ENCODE data around the gene ST8SIA4.

Gene ST8SIA4

DNA sequence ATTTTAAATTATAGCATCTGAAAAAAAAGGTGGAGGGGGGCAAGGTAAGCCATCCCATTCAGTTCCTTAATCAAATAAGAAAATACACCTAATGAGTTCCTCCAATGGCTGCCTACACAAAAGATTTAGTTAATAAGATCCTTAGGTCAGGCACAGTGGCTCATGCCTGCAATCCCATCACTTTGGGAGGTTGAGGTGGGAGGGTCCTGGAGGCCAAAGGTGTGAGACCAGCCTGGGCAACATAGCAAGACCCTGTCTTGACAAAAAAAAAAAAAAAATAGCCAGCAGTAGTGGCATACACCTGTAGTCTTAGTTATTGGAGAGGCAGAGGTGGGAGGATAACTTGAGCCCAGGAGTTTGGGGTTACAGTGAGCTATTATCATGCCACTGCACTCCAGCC lies 78.4 kb downstream of the ST8SIA4 start:
- H3K4me1 ChIP-seq (ENCODE audit: insufficient read depth, low read length) = no peaks in the 10 kb centered on the region
- no peak overlapping the region for H3K4me3 ChIP-seq (ENCODE audit: low read depth in 1 of 2, low read length in 2 of 2)
- H3K27ac ChIP-seq (ENCODE audit: low read depth, low read length) = no peak overlapping the region
- H3K36me3 ChIP-seq (ENCODE audit: insufficient read depth, low read length) = no peaks in the 10 kb centered on the region
- H3K9me3 ChIP-seq (ENCODE audit: low read length) = no peaks in the 10 kb centered on the region
- H3K9ac ChIP-seq (ENCODE audit: low read length) = no peak overlapping the region
- no peaks in the 10 kb centered on the region for H3K27me3 ChIP-seq (ENCODE audit: control insufficient read depth in 1 of 2, insufficient read depth in 2 of 2, low read length in 2 of 2)

DNA sequence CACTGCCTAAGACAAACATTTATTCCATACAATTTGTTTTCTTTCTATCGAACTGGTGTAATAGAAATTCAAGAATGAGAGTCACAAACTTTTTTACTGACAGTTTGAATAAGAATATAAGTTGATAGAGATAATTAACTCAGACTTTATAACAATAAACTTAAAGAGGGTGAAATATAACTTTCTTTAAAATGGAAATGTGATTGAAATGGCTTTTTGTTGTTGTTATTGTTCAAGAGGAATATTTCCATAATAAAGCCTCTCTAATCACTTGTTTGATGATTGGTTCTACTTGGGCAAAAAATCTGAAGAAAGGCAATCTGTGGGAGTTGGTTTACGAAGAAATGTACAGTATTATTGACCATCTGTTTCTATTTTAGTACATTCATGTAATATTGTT lies 79.3 kb downstream of the ST8SIA4 start:
- no peaks in the 10 kb centered on the region for H3K36me3 ChIP-seq (ENCODE audit: insufficient read depth, low read length)
- no peaks in the 10 kb centered on the region for H3K27me3 ChIP-seq (ENCODE audit: control insufficient read depth in 1 of 2, insufficient read depth in 2 of 2, low read length in 2 of 2)
- no peak overlapping the region for H3K9ac ChIP-seq (ENCODE audit: low read length)
- H3K4me1 ChIP-seq (ENCODE audit: insufficient read depth, low read length) = no peaks in the 10 kb centered on the region
- H3K4me3 ChIP-seq (ENCODE audit: low read depth in 1 of 2, low read length in 2 of 2) = no peak overlapping the region
- H3K27ac ChIP-seq (ENCODE audit: low read depth, low read length) = no peak overlapping the region
- no peaks in the 10 kb centered on the region for H3K9me3 ChIP-seq (ENCODE audit: low read length)

DNA sequence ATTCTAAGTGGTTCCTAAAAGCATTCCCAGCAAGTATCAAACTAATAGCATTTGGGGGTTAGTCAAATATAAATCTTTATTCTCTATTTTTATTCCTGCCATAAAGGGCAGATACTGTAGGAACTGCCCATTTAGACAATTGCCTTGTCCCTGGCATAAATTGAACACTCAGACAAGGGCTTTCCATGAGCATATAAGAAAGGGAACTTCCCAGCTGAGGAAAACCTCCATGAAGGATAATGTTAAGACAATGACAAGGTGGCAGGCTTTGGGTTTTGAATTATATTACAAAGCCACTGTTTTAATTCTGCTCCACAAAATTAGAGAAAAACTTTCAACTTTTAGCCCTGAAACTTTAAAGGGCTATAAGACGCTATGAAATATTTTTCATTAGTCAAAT lies 81.3 kb downstream of the ST8SIA4 start:
- Histone ChIP-seq H3K4me1 (ENCODE audit: insufficient read depth, low read length) (no peaks in the 10 kb centered on the region), H3K9me3 (ENCODE audit: low read length) (no peaks in the 10 kb centered on the region), H3K36me3 (ENCODE audit: insufficient read depth, low read length) (no peaks in the 10 kb centered on the region), H3K9ac (ENCODE audit: low read length) (no peak overlapping the region), H3K4me3 (ENCODE audit: low read depth in 1 of 2, low read length in 2 of 2) (no peak overlapping the region), H3K27me3 (ENCODE audit: control insufficient read depth in 1 of 2, insufficient read depth in 2 of 2, low read length in 2 of 2) (no peaks in the 10 kb centered on the region), H3K27ac (ENCODE audit: low read depth, low read length) (no peak overlapping the region)

DNA sequence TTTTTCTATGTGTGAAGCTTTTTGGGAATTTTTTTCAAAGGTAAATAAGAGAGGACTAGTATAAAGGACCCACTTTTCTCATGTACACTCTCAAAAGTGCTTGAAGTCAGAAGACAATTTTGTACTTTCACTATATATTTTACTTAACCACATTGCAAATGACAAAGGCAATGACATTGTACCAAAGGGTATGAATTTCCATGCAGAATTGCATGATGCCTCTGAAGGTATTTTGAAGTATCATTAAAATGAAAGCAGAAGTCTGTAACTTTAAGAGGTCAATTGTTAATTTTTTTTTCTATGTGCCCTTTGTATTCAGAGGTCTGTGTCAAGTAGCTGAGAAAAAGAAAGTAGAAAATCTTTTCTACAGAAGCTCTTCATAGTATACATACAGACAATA lies 84.7 kb downstream of the ST8SIA4 start:
- no peaks in the 10 kb centered on the region for H3K27me3 ChIP-seq (ENCODE audit: control insufficient read depth in 1 of 2, insufficient read depth in 2 of 2, low read length in 2 of 2)
- no peak overlapping the region for H3K9ac ChIP-seq (ENCODE audit: low read length)
- no peak overlapping the region for H3K27ac ChIP-seq (ENCODE audit: low read depth, low read length)
- no peaks in the 10 kb centered on the region for H3K36me3 ChIP-seq (ENCODE audit: insufficient read depth, low read length)
- H3K9me3 ChIP-seq (ENCODE audit: low read length) = no peaks in the 10 kb centered on the region
- H3K4me3 ChIP-seq (ENCODE audit: low read depth in 1 of 2, low read length in 2 of 2) = no peak overlapping the region
- H3K4me1 ChIP-seq (ENCODE audit: insufficient read depth, low read length) = no peaks in the 10 kb centered on the region

DNA sequence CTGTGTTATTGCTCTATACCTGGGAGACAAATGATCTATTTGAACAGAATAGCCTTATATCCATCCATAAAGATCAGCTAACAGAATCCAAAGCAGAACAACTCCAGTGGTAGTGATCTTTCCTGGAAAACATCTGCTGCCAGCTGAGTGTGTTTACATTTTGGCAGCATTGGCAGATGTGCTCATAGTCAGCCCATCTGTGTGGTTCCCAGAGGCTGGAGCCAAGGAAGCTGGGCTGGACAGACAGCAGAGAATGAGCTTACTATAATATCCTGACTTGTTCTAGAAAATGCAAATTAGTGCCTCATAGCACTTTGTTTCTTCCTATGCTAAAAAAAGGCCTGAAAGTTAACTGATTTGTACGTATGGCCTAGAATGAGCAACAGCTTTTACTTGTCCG lies 99.7 kb downstream of the ST8SIA4 start:
- H3K9me3 ChIP-seq (ENCODE audit: low read length) = no peaks in the 10 kb centered on the region
- H3K9ac ChIP-seq (ENCODE audit: low read length) = no peak overlapping the region
- no peak overlapping the region for H3K4me3 ChIP-seq (ENCODE audit: low read depth in 1 of 2, low read length in 2 of 2)
- no peaks in the 10 kb centered on the region for H3K27me3 ChIP-seq (ENCODE audit: control insufficient read depth in 1 of 2, insufficient read depth in 2 of 2, low read length in 2 of 2)
- H3K36me3 ChIP-seq (ENCODE audit: insufficient read depth, low read length) = no peaks in the 10 kb centered on the region
- H3K27ac ChIP-seq (ENCODE audit: low read depth, low read length) = no peak overlapping the region
- no peaks in the 10 kb centered on the region for H3K4me1 ChIP-seq (ENCODE audit: insufficient read depth, low read length)

DNA sequence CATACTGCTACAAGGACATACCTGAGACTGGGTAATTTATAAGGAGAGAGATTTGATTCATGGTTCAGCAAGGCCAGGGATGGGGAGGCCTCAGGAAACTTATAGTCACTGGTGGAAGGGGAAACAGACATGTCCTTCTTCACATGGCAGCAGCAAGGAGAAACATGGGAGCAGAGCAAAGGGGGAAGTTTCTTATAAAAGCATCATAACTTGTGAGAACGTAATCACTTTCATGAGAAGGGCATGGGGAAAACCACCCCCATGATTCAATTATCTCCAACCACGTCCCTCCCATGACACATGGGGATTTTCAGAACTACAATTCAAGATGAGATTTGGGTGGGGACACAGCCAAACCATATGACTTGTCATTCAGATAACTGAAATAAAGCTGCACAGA lies 100.9 kb downstream of the ST8SIA4 start:
- no peaks in the 10 kb centered on the region for H3K4me1 ChIP-seq (ENCODE audit: insufficient read depth, low read length)
- H3K9ac ChIP-seq (ENCODE audit: low read length) = no peak overlapping the region
- no peak overlapping the region for H3K27ac ChIP-seq (ENCODE audit: low read depth, low read length)
- no peaks in the 10 kb centered on the region for H3K36me3 ChIP-seq (ENCODE audit: insufficient read depth, low read length)
- H3K4me3 ChIP-seq (ENCODE audit: low read depth in 1 of 2, low read length in 2 of 2) = no peak overlapping the region
- H3K9me3 ChIP-seq (ENCODE audit: low read length) = no peaks in the 10 kb centered on the region
- no peaks in the 10 kb centered on the region for H3K27me3 ChIP-seq (ENCODE audit: control insufficient read depth in 1 of 2, insufficient read depth in 2 of 2, low read length in 2 of 2)

DNA sequence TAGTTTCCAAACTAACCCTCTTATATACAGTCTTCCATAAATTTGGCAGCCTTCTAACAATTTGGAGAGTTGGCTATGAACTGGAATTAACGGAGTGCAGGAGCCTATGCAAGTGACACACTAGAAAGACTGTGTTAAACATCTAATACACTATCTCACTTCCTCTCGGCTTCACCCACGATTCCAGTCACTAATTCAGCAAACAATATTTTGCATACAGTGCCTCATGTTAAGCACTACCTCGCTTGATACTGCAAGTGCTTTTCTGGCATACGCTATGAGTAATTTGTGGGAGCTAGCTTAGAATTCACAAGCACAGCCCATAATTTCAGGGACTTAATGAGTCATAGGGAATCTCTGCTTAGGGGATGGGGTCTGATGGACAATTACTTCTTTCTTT lies 102.5 kb downstream of the ST8SIA4 start:
- no peak overlapping the region for H3K4me3 ChIP-seq (ENCODE audit: low read depth in 1 of 2, low read length in 2 of 2)
- H3K27me3 ChIP-seq (ENCODE audit: control insufficient read depth in 1 of 2, insufficient read depth in 2 of 2, low read length in 2 of 2) = no peaks in the 10 kb centered on the region
- H3K27ac ChIP-seq (ENCODE audit: low read depth, low read length) = no peak overlapping the region
- no peaks in the 10 kb centered on the region for H3K4me1 ChIP-seq (ENCODE audit: insufficient read depth, low read length)
- H3K36me3 ChIP-seq (ENCODE audit: insufficient read depth, low read length) = no peaks in the 10 kb centered on the region
- H3K9me3 ChIP-seq (ENCODE audit: low read length) = no peaks in the 10 kb centered on the region
- H3K9ac ChIP-seq (ENCODE audit: low read length) = no peak overlapping the region

DNA sequence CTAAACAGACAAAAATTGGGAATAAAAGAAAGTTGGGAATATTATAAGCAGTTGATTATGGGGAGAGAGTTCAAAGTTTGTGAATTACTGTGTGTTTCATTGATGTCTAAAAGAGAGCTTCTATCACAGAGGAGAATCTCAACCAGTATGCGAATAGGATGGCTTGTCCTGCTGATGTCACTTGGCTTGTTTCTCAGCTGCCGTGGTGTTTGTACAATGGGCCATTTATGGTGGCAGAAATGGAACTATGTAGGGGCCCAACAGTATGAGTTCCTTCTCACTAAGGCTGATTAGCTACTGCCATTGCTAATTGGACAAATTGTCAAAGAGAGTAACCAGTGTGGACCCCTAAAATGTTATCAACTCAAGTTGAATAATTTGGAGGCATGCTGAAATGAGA lies 103.9 kb downstream of the ST8SIA4 start:
- Histone ChIP-seq H3K9ac (ENCODE audit: low read length) (no peak overlapping the region), H3K4me1 (ENCODE audit: insufficient read depth, low read length) (no peaks in the 10 kb centered on the region), H3K9me3 (ENCODE audit: low read length) (no peaks in the 10 kb centered on the region), H3K27ac (ENCODE audit: low read depth, low read length) (no peak overlapping the region), H3K4me3 (ENCODE audit: low read depth in 1 of 2, low read length in 2 of 2) (no peak overlapping the region), H3K27me3 (ENCODE audit: control insufficient read depth in 1 of 2, insufficient read depth in 2 of 2, low read length in 2 of 2) (no peaks in the 10 kb centered on the region), H3K36me3 (ENCODE audit: insufficient read depth, low read length) (no peaks in the 10 kb centered on the region)

DNA sequence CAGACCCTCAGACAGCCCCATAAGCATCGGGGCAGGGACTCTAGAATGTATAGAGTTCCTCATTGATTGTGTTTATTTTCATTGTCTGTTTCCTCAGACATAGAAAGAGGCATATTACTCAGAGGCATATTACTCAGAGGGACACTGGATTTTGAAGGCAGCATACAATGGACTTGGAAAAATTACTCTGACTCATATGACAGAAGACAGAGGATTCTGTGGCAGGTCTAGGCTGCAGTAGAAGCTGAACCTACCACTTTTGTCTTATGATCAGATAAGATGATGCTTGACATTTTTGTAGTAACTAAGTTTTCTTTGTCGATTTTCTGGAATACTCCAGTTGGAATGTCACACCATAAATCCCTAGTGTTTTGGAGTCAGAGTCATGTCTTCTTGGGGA lies 105.2 kb downstream of the ST8SIA4 start:
- H3K27ac ChIP-seq (ENCODE audit: low read depth, low read length) = no peak overlapping the region
- no peak overlapping the region for H3K4me3 ChIP-seq (ENCODE audit: low read depth in 1 of 2, low read length in 2 of 2)
- H3K36me3 ChIP-seq (ENCODE audit: insufficient read depth, low read length) = no peaks in the 10 kb centered on the region
- H3K27me3 ChIP-seq (ENCODE audit: control insufficient read depth in 1 of 2, insufficient read depth in 2 of 2, low read length in 2 of 2) = no peaks in the 10 kb centered on the region
- H3K4me1 ChIP-seq (ENCODE audit: insufficient read depth, low read length) = no peaks in the 10 kb centered on the region
- no peak overlapping the region for H3K9ac ChIP-seq (ENCODE audit: low read length)
- H3K9me3 ChIP-seq (ENCODE audit: low read length) = no peaks in the 10 kb centered on the region

DNA sequence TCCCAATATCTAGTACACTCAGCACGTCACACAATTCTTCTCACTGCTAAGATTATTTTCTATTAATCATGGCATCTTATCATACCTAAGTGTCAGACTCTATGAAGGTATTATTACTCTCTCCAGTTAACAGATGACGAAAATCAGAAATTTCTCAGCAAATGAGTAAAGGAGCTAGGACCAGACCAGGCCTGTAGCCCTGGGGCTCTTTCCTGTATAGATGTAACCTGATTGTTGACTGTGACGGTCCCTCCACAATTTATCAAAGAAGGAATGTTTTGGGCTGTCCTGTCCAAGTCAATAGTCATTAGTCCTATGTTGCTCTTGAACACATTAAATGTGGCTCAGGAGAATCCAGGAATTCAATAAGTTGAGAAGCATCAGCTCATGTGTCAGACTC lies 106.2 kb downstream of the ST8SIA4 start:
- no peaks in the 10 kb centered on the region for H3K4me1 ChIP-seq (ENCODE audit: insufficient read depth, low read length)
- H3K27ac ChIP-seq (ENCODE audit: low read depth, low read length) = no peak overlapping the region
- no peak overlapping the region for H3K9ac ChIP-seq (ENCODE audit: low read length)
- H3K9me3 ChIP-seq (ENCODE audit: low read length) = no peaks in the 10 kb centered on the region
- no peaks in the 10 kb centered on the region for H3K36me3 ChIP-seq (ENCODE audit: insufficient read depth, low read length)
- H3K4me3 ChIP-seq (ENCODE audit: low read depth in 1 of 2, low read length in 2 of 2) = no peak overlapping the region
- H3K27me3 ChIP-seq (ENCODE audit: control insufficient read depth in 1 of 2, insufficient read depth in 2 of 2, low read length in 2 of 2) = no peaks in the 10 kb centered on the region

DNA sequence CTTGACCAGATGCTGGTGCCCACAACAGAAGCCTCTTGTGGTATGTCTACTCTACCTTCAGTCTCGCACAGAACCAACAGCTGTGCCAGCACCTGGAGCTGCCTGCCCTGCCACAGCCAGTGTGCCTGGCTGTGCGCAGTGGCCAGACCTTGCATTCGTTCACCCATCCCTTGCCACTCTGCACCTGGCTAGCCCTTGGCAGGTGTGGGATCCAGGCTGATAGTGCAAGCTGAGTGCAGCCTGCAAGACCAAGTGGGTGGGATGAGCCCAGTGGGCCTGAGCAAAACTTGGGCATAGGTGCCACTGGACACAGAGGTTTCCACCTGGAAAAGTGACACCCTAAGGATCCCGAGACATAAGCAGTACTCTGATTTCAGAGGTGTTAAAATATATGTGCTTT lies 108.2 kb downstream of the ST8SIA4 start:
- Histone ChIP-seq H3K9me3 (ENCODE audit: low read length) (no peaks in the 10 kb centered on the region), H3K27me3 (ENCODE audit: control insufficient read depth in 1 of 2, insufficient read depth in 2 of 2, low read length in 2 of 2) (no peaks in the 10 kb centered on the region), H3K27ac (ENCODE audit: low read depth, low read length) (no peak overlapping the region), H3K4me1 (ENCODE audit: insufficient read depth, low read length) (no peaks in the 10 kb centered on the region), H3K36me3 (ENCODE audit: insufficient read depth, low read length) (no peaks in the 10 kb centered on the region), H3K9ac (ENCODE audit: low read length) (no peak overlapping the region), H3K4me3 (ENCODE audit: low read depth in 1 of 2, low read length in 2 of 2) (no peak overlapping the region)

DNA sequence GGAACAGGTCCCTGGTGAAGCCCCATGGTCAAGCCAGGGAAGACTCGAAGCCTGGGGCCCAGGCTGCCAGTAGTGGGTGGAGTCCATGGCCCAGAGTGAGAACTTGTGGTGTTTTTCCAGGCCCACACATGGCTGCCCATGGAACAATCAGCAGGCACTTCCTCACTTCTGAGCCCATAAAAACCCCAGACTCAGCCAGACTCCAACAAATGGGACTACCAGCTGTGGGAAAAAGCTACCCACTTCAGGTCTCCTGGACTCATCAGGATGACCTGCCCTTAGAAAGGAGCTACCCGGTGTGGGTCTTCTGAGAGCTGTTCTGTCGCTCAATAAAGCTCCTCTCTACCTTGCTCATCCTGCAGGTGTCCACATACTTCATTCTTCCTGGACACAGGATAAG lies 108.9 kb downstream of the ST8SIA4 start:
- H3K36me3 ChIP-seq (ENCODE audit: insufficient read depth, low read length) = no peaks in the 10 kb centered on the region
- no peaks in the 10 kb centered on the region for H3K9me3 ChIP-seq (ENCODE audit: low read length)
- H3K27ac ChIP-seq (ENCODE audit: low read depth, low read length) = no peak overlapping the region
- H3K4me3 ChIP-seq (ENCODE audit: low read depth in 1 of 2, low read length in 2 of 2) = no peak overlapping the region
- no peaks in the 10 kb centered on the region for H3K27me3 ChIP-seq (ENCODE audit: control insufficient read depth in 1 of 2, insufficient read depth in 2 of 2, low read length in 2 of 2)
- H3K9ac ChIP-seq (ENCODE audit: low read length) = no peak overlapping the region
- no peaks in the 10 kb centered on the region for H3K4me1 ChIP-seq (ENCODE audit: insufficient read depth, low read length)

Measured in muscle layer of colon (tissue), 2 donors.